Activated CD8-positive, alpha-beta memory T cell treated with anti-CD3 and anti-CD28 coated beads for 4 hours (primary cell): ENCODE results near the gene LYPD1.

ENCODE experiments used
- DNase-seq, 2 donors: peaks; one replicate each; pipeline ENCODE4 v3.0.0-alpha.2; 2020; ENCODE audit warnings: low read depth in 2 of 2

LYPD1 gene

DNA sequence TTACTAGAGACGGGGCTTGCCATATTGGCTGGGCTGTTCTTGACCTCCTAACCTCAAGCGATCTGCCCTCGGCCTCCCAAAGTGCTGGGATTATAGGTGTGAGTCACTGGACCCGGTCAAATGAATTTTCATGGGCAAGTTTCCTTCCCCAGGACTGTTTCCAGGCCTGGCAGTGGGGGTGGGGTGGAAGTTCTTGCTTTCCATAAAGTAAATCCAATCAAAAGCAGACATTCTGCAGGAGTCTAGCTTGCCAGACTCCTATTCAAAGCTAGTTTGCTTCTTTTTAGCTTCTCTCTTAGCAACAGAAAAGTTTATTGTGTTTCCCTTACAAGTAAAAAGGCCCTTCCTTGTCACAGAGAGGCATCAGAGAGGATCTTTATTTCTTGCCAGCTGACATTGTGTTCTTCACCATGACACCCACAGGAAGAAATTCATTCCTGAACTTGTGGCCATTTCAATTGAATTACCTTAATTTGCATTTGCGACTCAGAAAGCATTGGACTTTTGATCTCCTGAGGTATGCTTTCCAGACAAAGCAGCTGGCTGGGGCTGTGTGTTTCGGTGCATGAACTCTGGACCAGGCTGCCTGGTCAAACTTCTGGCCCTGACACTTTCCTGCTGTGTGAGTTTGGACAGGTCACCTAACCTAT is 37.9 kb downstream of the LYPD1 start:
- no peak for DNase-seq

DNA sequence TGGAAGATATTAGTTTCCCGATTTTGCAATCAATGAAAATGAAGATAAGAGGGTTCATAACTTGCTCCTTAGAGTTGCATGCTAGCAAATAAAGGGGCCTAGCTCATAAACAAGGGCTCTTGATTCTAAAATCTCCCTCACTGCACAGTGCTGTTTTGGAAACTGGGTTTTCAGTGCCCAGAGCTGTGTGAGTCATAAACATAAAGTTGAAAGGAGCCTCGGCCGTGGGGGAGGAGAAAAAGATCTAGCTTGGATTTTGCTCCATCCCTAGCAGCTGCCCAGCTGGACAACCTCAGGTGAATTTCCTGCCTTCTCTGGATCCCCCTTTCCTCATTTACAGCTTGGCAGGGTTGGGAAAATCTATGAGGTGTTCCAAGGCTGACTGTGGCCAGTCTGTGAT is 42.5 kb downstream of the LYPD1 start:
- no peak for DNase-seq

DNA sequence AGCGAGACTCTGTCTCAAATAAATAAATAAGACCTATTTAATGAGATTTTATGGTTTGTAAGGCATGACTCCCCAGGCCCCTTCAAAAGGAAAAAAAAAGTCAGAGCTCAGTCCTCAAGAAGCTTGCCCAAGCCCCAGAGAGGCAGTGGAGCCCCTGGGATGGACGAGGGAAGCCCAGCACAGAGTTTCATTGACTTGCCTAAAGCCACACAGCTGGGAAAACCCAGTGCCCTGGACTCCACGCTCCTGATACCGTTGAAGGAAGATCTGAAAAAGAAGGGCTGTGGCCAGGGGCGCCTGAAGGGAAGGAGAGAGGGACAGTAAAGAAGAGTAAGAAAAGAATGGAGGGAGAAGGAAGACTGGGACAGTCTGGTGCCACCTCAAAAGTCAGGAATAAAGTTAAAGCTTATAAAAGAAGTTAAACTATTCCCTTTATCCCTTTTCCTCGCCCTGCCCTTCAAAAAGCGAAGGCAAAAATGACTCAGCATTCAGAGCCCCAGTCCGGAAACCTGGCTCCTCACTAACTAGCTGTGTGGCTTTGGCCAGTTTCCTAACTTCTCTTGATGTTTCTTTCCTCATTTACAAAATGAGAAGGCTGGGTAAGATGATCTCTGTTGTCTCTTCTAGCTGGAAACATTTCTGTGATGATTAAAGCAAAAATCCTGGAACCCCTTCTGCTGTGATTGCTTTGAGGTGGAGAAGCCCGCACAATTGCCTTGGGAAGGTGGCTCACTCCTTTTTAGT is 46.7 kb downstream of the LYPD1 start:
- no peak for DNase-seq

DNA sequence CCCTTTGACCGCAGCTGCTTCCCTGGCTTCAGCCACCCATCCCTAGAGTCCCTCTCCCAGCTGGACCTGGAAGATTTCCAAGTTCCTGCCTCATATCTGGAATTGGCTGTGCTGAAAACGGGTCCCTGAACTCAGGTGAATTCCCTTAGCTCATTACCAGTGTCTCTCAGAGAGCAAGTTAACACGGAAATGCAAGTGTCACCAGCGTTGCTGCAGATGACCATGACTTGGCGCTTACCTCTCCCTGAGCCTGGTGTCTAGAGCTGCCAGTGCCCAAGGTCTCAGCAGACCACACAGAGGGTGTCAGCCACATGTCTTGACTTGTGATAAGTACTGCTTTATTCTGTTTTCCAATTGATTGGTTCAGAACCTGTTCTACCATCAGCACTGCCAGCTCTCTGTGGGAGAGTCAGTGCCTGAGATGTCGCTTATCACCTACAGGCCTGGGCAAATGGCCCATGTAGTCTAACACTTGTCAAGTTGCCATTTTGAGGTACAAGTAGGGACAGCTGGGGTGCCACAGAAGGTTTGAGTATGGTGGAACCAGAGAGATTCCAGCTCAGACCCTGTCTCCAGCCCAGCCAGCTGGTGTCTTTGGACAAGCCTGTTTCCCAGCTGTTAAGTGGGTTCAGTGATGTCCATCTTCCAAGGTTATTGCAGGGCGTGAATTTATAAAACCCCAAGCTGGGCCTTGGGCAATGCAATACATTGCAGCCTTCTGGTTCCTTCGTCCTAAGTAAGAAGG is 48.7 kb downstream of the LYPD1 start:
- DNase-seq, result no peak

DNA sequence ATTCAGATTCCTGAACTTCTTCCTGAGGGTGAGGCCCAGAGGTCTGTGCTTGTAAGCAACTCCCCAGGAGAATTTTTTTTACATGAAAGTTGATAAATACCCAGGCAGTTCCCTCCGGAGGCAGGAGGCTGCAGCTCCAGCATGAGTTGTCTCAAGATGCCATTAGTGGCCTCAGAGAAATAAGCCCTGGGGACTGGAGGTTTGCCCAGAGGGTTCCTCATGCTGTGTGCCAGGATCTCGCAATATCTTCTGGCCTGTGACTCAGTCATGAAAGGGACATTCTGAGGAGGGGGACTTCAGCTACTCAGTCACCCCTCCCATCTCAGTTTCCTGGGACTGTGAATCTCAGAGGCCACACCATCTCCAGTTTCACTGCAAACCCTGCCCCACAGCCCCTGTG is 49.9 kb downstream of the LYPD1 start:
- no peak for DNase-seq

DNA sequence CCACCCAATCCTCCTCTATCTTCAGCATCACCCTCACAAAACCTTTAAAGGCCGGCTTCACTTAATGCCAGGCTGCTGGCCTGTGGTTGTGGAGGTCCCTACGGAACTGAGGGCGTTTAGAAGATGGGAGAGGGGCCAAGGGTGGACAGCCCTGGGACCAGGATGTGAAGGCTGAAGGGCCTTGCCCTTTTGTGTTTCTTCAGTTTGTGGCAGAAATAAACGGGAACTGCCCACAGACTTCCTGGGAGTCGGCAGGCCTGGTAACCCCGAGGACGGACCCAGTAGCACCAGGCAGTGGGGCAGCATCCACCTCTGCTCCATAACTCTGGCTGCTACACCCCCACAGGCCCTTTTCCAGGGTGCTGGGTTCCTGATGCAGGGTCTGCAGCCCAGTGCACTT is 51.3 kb downstream of the LYPD1 start:
- DNase-seq, result no peak

DNA sequence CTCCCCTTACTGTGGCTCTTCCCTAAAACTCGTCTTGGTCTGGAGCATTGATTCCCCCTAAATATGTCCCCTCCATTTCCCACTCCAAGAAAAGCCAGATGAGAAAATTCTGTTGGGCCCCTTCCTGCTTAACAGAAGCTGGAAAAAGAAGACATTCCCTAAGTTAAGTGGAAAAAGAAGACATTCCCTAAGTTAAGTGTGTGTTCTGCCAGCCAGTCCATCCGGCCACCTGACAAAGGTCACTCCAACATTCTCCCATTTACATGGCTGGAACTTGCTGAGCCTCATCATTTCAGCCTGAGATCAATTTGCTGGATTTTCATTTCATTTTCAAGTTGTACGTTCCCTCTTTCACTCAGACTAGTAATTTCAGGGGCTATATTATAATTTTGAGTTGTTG is 52.0 kb downstream of the LYPD1 start:
- no peak for DNase-seq

DNA sequence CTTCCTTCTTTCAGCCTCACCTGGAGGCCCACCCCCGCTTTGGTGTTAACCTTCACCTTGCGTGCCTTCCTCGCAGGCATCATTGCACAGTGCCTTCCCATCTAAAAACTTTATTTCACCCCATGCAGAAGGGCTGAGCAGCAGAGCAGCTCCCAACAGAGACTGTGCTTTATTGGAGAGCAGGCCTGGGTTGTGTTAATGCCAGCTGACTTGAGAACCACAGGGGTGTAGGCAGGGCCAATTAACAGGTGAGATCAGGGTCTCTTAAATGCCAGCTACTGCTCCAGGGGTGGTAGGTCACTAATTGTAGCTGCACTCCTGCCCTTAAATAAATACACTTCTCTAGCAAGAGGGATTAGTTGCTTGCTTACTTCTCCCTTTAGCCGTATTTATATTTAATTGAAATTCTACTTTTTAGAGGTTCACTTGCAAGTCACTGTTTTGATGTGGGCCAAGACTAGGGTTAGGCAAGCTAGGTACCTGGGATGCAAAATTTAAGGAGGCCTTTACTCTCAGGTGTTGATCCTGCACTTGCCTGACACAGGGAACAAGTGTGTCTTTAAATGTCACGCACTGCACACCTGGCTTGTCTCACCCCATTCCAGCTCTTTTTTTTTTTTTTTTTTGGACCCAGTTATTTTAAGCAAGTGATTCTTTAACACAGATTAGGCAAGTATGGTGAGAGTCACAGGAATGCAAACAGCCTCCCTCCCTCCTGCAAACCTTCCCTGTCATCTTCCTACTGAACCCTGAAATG is 54.5 kb downstream of the LYPD1 start:
- no peak for DNase-seq

DNA sequence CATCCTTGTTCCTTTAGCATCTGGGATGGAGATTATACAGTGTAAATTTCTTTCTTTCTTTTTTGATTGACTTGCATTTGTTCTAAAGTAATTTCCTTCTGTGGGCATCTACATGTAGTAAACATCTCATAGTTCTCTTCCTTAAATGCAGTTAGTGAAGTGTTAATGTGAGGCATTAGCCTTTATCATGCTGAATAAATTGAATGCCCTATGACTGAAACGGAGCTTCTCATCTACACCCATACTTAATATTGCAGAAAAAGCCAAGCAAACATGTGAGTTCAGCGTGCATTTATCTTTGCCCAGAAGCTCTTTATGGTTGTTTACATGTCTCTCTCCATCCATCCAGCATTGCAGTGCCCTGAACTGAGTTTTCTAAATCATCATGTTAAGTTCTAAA is 58.3 kb downstream of the LYPD1 start:
- DNase-seq, result no peak

DNA sequence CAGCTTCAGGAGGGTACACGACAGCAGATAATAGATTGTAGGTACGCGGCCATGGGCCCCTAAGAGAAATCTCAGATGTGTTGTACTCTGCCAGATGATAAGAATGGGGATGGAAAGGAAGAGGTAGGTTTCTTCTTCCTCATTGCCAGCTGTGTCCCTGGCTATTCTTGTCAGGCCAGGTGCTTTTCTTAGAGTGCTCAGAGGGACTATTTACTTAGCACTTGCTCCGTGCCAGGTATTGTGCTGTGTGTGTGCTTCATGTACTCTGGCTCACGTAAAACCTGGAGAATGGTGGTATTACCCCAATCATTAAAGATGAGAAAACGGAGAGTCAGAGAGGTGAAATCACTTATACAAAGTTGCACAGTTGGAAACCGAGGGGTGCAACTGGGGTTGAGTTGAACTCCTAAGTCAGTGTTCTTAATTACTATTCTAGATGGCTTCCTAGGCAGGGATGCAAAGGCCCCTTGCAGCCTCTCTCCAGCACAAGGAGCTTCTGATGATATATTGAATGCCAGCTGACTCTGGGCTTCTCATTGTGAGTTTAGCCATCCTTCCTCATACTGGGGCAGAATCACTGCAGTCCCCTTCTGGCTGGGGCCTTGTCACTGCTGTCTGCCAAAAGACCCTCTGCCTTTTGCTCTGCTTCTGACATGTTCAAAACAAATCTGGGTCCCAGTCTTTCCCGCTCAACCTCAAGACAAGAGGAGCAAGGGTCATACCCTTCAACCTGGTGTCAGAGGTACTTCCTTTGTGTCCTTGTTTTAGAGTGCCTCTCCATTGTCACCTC is 60.7 kb downstream of the LYPD1 start:
- DNase-seq, result no peak

DNA sequence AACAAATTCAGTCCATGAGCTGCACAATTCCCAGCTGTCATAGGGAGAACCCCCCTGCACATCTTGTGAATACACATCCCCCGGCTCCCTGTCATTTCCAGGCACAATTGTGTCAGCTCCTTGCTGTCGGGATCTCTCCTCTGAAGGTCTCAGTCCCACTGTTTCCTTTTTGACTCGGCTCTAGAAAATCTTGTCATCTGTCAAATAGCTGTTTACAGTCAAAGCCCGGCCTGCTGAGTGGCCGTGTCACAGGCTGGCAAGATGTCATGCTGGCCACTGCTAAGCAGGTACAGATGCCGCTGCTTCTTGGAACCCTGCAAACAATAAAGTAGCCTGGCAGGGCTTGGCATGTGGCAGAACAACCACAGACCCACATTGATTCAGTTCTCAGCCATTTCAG is 61.7 kb downstream of the LYPD1 start:
- no peak for DNase-seq

DNA sequence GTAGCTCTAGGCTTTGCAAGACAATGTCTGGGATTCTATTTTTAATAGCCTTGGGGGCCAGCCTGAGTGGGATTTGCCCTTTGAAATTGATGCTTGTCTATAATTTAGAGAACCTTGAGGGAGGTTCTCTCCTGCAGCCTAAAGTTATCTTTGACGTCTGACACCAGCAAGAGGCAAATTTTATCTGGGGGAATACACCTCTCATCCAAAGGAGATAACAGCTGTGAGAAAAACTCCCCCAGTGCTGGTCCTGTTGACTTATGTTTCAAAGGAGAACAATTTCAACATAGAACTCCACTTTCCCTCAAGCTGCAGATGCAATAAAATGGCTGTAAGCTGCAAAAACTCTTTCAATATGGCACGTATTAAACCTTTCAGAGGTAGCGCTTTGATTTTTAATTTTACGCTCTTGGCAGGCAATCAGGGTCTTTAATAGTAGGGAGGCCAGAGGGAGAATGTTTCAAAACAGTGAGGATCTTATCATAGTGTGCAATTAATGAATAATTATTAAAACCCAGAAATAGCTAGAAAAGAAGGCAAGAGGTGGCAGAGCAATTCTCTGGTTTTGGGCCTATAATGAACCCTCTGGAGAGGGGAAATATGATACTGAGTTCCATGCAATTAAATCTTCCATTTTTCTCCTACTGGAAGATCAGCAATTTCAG is 62.4 kb downstream of the LYPD1 start:
- no peak for DNase-seq

DNA sequence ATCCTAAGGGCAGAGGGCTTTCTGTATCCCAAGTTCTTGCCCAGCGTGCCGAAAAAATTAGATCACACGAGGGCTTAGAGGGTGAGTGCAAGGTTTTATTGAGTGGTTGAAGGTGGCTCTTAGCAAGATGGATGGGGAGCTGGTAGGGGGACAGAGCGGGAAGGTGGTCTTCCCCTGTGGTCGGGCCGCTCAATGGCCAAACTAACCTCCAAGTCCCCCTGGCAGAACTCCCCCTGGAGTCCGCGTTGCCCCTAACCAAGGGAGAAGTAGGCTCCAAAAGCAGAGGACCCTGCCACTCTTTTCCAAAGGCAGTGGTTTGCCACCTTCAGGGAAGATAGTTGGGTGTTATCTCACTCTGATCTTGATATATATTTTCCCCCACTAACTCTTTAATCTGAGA is 63.4 kb downstream of the LYPD1 start:
- no peak for DNase-seq

DNA sequence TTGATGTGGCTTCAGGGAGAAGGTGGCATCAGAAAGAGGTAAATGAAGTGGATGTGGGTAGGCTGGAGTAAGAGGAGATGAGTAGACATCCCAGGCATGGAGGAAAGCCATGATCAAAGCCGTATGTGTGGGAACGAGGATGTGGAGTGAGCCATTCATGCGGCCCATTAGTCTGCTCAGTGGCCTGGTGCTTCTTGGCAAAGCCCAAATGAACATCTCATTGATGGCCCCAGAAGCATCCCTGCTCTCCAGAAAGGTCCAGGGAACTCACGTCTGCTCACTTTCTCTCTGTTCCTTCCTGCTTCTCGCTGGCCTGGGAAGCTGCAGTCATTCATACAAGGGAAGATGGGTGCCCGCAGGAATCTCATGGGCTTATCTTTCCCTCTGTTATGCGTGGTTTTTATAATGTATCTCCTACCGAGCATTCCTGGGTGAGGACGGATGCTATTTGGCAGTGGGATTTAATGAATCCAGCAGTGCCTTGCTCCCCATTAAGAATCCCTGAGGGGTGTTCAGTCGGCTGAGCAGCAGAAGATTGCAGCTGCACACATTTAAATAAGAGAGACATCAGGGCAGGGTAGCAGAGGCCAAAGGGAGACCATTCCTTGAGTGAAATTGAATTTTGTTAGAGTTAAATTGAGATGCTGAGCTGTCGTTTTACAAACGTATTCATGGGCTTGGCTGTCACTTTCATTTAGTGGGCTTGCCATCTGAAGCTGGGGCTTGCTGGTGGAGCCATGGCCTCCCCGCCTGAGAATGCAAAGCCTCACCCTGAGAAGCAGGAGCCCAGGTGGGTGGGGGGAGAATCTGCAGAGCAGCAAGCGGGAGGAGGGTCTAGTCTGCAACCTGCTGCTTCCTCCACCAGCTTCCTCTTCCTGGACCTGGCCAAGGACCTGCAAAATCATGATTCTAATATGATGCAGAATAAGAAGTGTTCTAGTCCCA is 64.5 kb downstream of the LYPD1 start:
- no peak for DNase-seq

DNA sequence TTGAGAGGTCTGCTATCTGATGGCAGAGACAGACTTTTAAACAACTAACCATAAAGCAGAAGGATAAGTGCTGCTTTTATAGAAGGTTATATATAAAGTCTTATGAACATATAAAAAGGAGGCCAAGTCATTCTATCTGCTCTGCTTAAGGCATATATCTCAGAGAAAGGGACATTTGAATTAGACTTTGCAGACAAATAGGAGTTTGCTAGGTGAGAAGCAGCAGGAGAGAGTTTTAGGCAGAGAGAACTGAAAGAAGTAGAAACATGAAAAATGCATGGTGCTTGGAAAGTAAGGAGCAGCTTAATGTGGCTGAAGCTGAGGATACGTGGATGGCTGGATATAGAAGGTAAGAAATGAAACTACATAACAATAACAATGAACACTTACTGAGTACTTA is 65.4 kb downstream of the LYPD1 start:
- no peak for DNase-seq

DNA sequence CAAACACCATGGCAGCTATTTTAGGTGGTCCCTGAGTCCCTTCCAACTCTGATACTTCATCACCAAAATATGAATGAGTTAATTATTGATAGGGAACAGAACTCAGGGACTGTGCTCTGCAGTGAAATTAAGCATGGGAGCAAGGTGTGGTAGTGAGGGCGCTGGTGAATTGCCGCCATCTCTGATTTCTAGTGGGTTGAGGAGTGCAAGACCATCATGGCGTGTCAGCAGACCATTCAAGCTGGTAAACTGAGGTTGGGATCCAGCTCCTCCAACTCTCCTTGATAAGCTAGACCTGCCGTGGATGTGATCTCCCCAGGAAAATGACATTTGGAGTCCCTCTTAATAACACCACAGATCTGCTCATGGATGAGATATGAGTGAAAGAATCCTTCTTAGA is 70.4 kb downstream of the LYPD1 start:
- no peak for DNase-seq

DNA sequence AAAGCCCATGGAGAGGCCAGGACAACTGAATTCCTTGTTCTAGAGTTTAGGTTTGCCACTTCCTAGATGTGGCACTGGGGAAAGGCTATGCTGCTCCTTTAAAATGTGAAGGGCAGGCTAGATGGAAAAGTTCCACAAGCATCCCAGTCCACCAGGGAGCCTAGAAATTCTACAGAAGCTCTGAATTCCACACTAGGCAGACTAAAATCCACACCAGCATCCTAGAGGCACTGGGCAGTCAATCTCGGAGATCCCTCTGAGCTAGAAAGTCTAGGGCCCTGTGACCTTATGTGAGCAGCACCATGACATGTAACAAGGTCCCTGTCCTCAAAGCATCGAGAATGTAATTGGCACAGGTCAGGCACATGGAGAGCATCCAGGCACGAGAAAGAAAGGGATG is 71.5 kb downstream of the LYPD1 start:
- no peak for DNase-seq

DNA sequence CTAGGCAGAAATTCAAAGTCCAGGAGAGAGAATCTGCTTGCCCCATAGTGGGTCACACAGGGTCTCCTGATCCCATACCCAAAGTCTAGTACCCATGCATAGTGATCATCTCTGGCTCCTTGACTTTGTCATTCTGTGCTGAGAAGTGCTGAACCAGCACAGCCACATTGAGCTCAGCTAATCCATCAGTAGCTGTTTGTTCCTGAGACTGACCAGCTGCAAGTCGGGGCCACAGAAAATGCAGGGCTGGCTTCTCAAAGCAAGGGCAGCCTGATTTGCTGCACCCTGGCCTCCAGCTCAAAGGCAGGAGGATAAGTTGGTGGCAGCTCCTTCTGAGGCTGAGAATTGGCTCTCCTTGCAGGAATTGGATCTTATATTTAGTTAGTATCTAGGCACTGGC is 72.2 kb downstream of the LYPD1 start:
- no peak for DNase-seq

DNA sequence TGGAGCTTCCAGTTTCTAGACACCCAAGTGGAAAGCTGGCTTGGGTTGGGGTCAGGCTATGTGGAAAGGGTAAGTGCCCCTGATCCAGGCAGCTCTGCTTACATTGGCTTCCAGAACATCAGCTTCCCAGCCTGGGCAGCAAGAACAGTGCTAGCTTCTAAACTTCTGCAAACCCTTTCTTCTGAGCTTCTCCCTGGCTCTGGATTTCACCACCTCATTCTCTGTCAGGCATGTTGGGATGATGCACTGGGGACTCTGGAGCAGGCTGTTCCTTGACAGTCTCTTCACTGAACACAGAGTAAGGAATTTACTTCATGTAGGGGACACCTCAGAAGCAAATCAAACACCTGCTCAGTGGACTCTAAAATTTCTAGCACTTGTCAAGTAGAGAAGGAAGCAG is 72.8 kb downstream of the LYPD1 start:
- DNase-seq, result no peak

DNA sequence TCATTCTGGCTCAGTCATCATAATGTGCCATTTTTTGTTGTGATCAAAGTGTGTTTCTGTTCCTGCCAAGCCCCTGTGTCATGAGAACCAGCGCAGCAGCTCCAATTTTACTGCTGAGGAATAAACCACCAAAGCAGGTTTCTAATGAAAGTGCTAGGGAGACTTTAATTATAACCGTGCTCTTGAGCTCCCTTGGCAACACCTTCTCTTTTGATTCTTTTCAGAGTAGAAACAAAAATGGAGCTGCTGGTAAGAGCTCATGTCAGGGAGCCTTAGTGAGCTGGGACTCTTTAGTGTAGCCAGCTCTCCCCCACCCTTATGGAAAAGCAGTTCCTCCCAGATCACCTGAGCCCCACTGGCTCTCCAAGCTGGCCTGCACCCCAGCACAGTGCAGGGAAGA is 74.3 kb downstream of the LYPD1 start:
- no peak for DNase-seq
